ENCODE results near the gene IL1RL1.

Gene IL1RL1

GRCh38 chr2:102310964-102311640 lies at the start of gene IL1RL1:
Gene IL1RL1, plus strand, starts transcription at chr2:102311563. Its CDS starts 26,702 bp downstream, at chr2:102338265.
- Histone ChIP-seq H3K27me3 (ENCODE audit: low read depth, low read length) (no peaks in the 10 kb centered on the region), H3K4me3 (ENCODE audit: low read depth in 1 of 2, low read length in 2 of 2) (no peak within 1 kb of the TSS), H3K36me3 (ENCODE audit: control insufficient read depth in 1 of 2, insufficient read depth in 2 of 2, low read length in 2 of 2) (no peaks in the 10 kb centered on the region), H3K9me3 (ENCODE audit: control insufficient read depth in 1 of 2, low read length in 2 of 2) (no peaks in the 10 kb centered on the region), H3K27ac (ENCODE audit: low read length) (no peak within 1 kb of the TSS), H3K4me1 (ENCODE audit: control insufficient read depth in 1 of 2, insufficient read depth in 2 of 2, low read length in 2 of 2) (no peaks in the 10 kb centered on the region)

- H3K27ac ChIP-seq (ENCODE audit: low read length): no peak overlapping the region
- H3K27me3 ChIP-seq (ENCODE audit: low read depth, low read length): no peaks in the 10 kb centered on the region
- no peaks in the 10 kb centered on the region for H3K36me3 ChIP-seq (ENCODE audit: control insufficient read depth in 1 of 2, insufficient read depth in 2 of 2, low read length in 2 of 2)
- no peaks in the 10 kb centered on the region for H3K9me3 ChIP-seq (ENCODE audit: control insufficient read depth in 1 of 2, low read length in 2 of 2)
- H3K4me3 ChIP-seq (ENCODE audit: low read depth in 1 of 2, low read length in 2 of 2): no peak overlapping the region
- H3K4me1 ChIP-seq (ENCODE audit: control insufficient read depth in 1 of 2, insufficient read depth in 2 of 2, low read length in 2 of 2): no peaks in the 10 kb centered on the region
Observed at GRCh38 chr2:102262216-102263129, 48.9 kb upstream of the IL1RL1 start.

- Histone ChIP-seq H3K4me1 (ENCODE audit: control insufficient read depth in 1 of 2, insufficient read depth in 2 of 2, low read length in 2 of 2) (no peaks in the 10 kb centered on the region), H3K9me3 (ENCODE audit: control insufficient read depth in 1 of 2, low read length in 2 of 2) (no peaks in the 10 kb centered on the region), H3K4me3 (ENCODE audit: low read depth in 1 of 2, low read length in 2 of 2) (no peak overlapping the region), H3K36me3 (ENCODE audit: control insufficient read depth in 1 of 2, insufficient read depth in 2 of 2, low read length in 2 of 2) (no peaks in the 10 kb centered on the region), H3K27me3 (ENCODE audit: low read depth, low read length) (no peaks in the 10 kb centered on the region), H3K27ac (ENCODE audit: low read length) (no peak overlapping the region)
Observed at GRCh38 chr2:102264952-102265351, 46.4 kb upstream of the IL1RL1 start.

GRCh38 chr2:102266204-102266603 lies 45.2 kb upstream of the IL1RL1 start:
- no peak overlapping the region for H3K27ac ChIP-seq (ENCODE audit: low read length)

GRCh38 chr2:102267774-102268173 lies 43.6 kb upstream of the IL1RL1 start:
- H3K4me3 ChIP-seq (ENCODE audit: low read depth in 1 of 2, low read length in 2 of 2): no peak overlapping the region
- H3K9me3 ChIP-seq (ENCODE audit: control insufficient read depth in 1 of 2, low read length in 2 of 2): no peaks in the 10 kb centered on the region
- no peak overlapping the region for H3K27ac ChIP-seq (ENCODE audit: low read length)
- no peaks in the 10 kb centered on the region for H3K4me1 ChIP-seq (ENCODE audit: control insufficient read depth in 1 of 2, insufficient read depth in 2 of 2, low read length in 2 of 2)
- no peaks in the 10 kb centered on the region for H3K27me3 ChIP-seq (ENCODE audit: low read depth, low read length)
- no peaks in the 10 kb centered on the region for H3K36me3 ChIP-seq (ENCODE audit: control insufficient read depth in 1 of 2, insufficient read depth in 2 of 2, low read length in 2 of 2)

More at GRCh38 chr2:102266204-102266603, 45.2 kb upstream of the IL1RL1 start:
- no peaks in the 10 kb centered on the region for H3K36me3 ChIP-seq (ENCODE audit: control insufficient read depth in 1 of 2, insufficient read depth in 2 of 2, low read length in 2 of 2)
- no peak overlapping the region for H3K4me3 ChIP-seq (ENCODE audit: low read depth in 1 of 2, low read length in 2 of 2)
- H3K9me3 ChIP-seq (ENCODE audit: control insufficient read depth in 1 of 2, low read length in 2 of 2): no peaks in the 10 kb centered on the region
- H3K4me1 ChIP-seq (ENCODE audit: control insufficient read depth in 1 of 2, insufficient read depth in 2 of 2, low read length in 2 of 2): no peaks in the 10 kb centered on the region
- no peaks in the 10 kb centered on the region for H3K27me3 ChIP-seq (ENCODE audit: low read depth, low read length)

GRCh38 chr2:102268510-102269199 lies 42.7 kb upstream of the IL1RL1 start:
- Histone ChIP-seq H3K9me3 (ENCODE audit: control insufficient read depth in 1 of 2, low read length in 2 of 2) (no peaks in the 10 kb centered on the region), H3K36me3 (ENCODE audit: control insufficient read depth in 1 of 2, insufficient read depth in 2 of 2, low read length in 2 of 2) (no peaks in the 10 kb centered on the region), H3K27me3 (ENCODE audit: low read depth, low read length) (no peaks in the 10 kb centered on the region), H3K4me1 (ENCODE audit: control insufficient read depth in 1 of 2, insufficient read depth in 2 of 2, low read length in 2 of 2) (no peaks in the 10 kb centered on the region), H3K27ac (ENCODE audit: low read length) (no peak overlapping the region), H3K4me3 (ENCODE audit: low read depth in 1 of 2, low read length in 2 of 2) (no peak overlapping the region)

GRCh38 chr2:102269200-102269524 lies 42.2 kb upstream of the IL1RL1 start:
- Histone ChIP-seq H3K36me3 (ENCODE audit: control insufficient read depth in 1 of 2, insufficient read depth in 2 of 2, low read length in 2 of 2) (no peaks in the 10 kb centered on the region), H3K27ac (ENCODE audit: low read length) (no peak overlapping the region), H3K9me3 (ENCODE audit: control insufficient read depth in 1 of 2, low read length in 2 of 2) (no peaks in the 10 kb centered on the region), H3K27me3 (ENCODE audit: low read depth, low read length) (no peaks in the 10 kb centered on the region), H3K4me1 (ENCODE audit: control insufficient read depth in 1 of 2, insufficient read depth in 2 of 2, low read length in 2 of 2) (no peaks in the 10 kb centered on the region), H3K4me3 (ENCODE audit: low read depth in 1 of 2, low read length in 2 of 2) (no peak overlapping the region)

GRCh38 chr2:102271844-102272243 lies 39.5 kb upstream of the IL1RL1 start:
- H3K9me3 ChIP-seq (ENCODE audit: control insufficient read depth in 1 of 2, low read length in 2 of 2): no peaks in the 10 kb centered on the region

GRCh38 chr2:102273619-102274211 lies 37.6 kb upstream of the IL1RL1 start:
- Histone ChIP-seq H3K27ac (ENCODE audit: low read length) (no peak overlapping the region), H3K4me3 (ENCODE audit: low read depth in 1 of 2, low read length in 2 of 2) (no peak overlapping the region), H3K27me3 (ENCODE audit: low read depth, low read length) (no peaks in the 10 kb centered on the region), H3K9me3 (ENCODE audit: control insufficient read depth in 1 of 2, low read length in 2 of 2) (no peaks in the 10 kb centered on the region), H3K36me3 (ENCODE audit: control insufficient read depth in 1 of 2, insufficient read depth in 2 of 2, low read length in 2 of 2) (no peaks in the 10 kb centered on the region), H3K4me1 (ENCODE audit: control insufficient read depth in 1 of 2, insufficient read depth in 2 of 2, low read length in 2 of 2) (no peaks in the 10 kb centered on the region)

More at GRCh38 chr2:102271844-102272243, 39.5 kb upstream of the IL1RL1 start:
- H3K4me3 ChIP-seq (ENCODE audit: low read depth in 1 of 2, low read length in 2 of 2): no peak overlapping the region
- H3K4me1 ChIP-seq (ENCODE audit: control insufficient read depth in 1 of 2, insufficient read depth in 2 of 2, low read length in 2 of 2): no peaks in the 10 kb centered on the region
- H3K36me3 ChIP-seq (ENCODE audit: control insufficient read depth in 1 of 2, insufficient read depth in 2 of 2, low read length in 2 of 2): no peaks in the 10 kb centered on the region
- no peak overlapping the region for H3K27ac ChIP-seq (ENCODE audit: low read length)
- no peaks in the 10 kb centered on the region for H3K27me3 ChIP-seq (ENCODE audit: low read depth, low read length)

- Histone ChIP-seq H3K36me3 (ENCODE audit: control insufficient read depth in 1 of 2, insufficient read depth in 2 of 2, low read length in 2 of 2) (no peaks in the 10 kb centered on the region), H3K4me3 (ENCODE audit: low read depth in 1 of 2, low read length in 2 of 2) (no peak overlapping the region), H3K9me3 (ENCODE audit: control insufficient read depth in 1 of 2, low read length in 2 of 2) (no peaks in the 10 kb centered on the region), H3K27me3 (ENCODE audit: low read depth, low read length) (no peaks in the 10 kb centered on the region), H3K4me1 (ENCODE audit: control insufficient read depth in 1 of 2, insufficient read depth in 2 of 2, low read length in 2 of 2) (no peaks in the 10 kb centered on the region), H3K27ac (ENCODE audit: low read length) (no peak overlapping the region)
Observed at GRCh38 chr2:102276549-102277201, 34.7 kb upstream of the IL1RL1 start.

Measured in muscle layer of duodenum (tissue), 2 donors.